Measurements from ENCODE around the gene SAFB. TPM values are rescaled to one million over a fixed set of nuclear protein-coding genes. Genes with fewer than 3 reads are reported as not detected.

SAFB gene
- polyA plus RNA-seq, 1 donor from 2014 or later, result 89.8 TPM

DNA sequence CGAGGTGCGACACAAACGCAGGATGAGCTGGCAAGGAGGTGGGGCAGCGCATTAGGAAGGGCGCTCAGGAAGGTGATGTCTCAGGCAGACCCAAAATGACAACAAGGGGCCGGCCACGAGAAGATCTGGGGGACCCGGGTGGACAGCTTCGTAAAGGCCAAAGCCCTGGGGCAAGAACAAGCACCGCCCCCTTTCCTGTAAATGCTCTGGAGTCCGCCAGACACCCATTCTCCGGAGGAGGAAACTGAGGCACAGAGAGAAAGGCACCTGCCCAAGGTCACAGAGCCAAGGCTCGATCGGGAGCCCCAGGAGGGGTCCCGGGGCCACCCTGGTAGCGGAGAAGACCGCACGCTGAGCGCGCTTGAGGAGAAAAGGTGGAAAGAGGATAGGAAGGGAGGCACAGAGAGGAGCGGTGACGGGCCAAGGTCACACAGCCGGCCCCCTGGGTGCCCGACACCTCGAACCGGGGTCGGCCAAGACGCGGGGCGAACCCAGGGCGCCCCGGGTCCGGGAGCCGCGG lies 878 bp upstream of the SAFB start:
- no peaks in the 10 kb centered on the region for H3K9me3 ChIP-seq (ENCODE audit: low read length)
- H2AFZ ChIP-seq (ENCODE audit: low read depth, low read length), result no peak overlapping the region
- peak overlapping the region; percentile 93 for H3K9ac ChIP-seq (ENCODE audit: low read length)
- peak overlapping the region; percentile 83 for H3K4me2 ChIP-seq (ENCODE audit: low read length)
- peaks cover 89% of the 10 kb centered on the region for H3K79me2 ChIP-seq (replicated peaks; ENCODE audit: insufficient read depth, low read length)
- no peaks in the 10 kb centered on the region for H3K36me3 ChIP-seq (ENCODE audit: insufficient read depth, low read length)
- H3K9me2 ChIP-seq (ENCODE audit: insufficient read depth, low read length), result no peaks in the 10 kb centered on the region
- H3K27ac ChIP-seq (ENCODE audit: low read length), result peak overlapping the region; percentile 88
- peaks cover 17% of the 10 kb centered on the region for H4K20me1 ChIP-seq (ENCODE audit: insufficient read depth)
- H3K27me3 ChIP-seq (ENCODE audit: insufficient read depth, low read depth, low read length), result no peaks in the 10 kb centered on the region
- peak overlapping the region; percentile 75 for H3K4me3 ChIP-seq (ENCODE audit: low read length)
- no peak for TF ChIP-seq POLR2AphosphoS5 (IDR thresholded peaks at IDR 0.05)
- no peak for TF ChIP-seq TAF1 (IDR thresholded peaks at IDR 0.05; ENCODE audit: low read depth)
- TF ChIP-seq, protein P1, sequence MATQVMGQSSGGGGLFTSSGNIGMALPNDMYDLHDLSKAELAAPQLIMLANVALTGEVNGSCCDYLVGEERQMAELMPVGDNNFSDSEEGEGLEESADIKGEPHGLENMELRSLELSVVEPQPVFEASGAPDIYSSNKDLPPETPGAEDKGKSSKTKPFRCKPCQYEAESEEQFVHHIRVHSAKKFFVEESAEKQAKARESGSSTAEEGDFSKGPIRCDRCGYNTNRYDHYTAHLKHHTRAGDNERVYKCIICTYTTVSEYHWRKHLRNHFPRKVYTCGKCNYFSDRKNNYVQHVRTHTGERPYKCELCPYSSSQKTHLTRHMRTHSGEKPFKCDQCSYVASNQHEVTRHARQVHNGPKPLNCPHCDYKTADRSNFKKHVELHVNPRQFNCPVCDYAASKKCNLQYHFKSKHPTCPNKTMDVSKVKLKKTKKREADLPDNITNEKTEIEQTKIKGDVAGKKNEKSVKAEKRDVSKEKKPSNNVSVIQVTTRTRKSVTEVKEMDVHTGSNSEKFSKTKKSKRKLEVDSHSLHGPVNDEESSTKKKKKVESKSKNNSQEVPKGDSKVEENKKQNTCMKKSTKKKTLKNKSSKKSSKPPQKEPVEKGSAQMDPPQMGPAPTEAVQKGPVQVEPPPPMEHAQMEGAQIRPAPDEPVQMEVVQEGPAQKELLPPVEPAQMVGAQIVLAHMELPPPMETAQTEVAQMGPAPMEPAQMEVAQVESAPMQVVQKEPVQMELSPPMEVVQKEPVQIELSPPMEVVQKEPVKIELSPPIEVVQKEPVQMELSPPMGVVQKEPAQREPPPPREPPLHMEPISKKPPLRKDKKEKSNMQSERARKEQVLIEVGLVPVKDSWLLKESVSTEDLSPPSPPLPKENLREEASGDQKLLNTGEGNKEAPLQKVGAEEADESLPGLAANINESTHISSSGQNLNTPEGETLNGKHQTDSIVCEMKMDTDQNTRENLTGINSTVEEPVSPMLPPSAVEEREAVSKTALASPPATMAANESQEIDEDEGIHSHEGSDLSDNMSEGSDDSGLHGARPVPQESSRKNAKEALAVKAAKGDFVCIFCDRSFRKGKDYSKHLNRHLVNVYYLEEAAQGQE (IDR thresholded peaks at IDR 0.05; ENCODE audit: borderline replicate concordance), result no peak
- no peak for TF ChIP-seq MXI1 (conservative IDR thresholded peaks at IDR 0.05; ENCODE audit: poor library complexity, severe bottlenecking)
- no peak for TF ChIP-seq EP300 (conservative IDR thresholded peaks at IDR 0.05; ENCODE audit: poor library complexity, severe bottlenecking)
- TF ChIP-seq RAD21 (conservative IDR thresholded peaks at IDR 0.05), result no peak
- peaks cover 4% of the 10 kb centered on the region for H3F3A ChIP-seq (ENCODE audit: insufficient read depth, low read length, poor library complexity, severe bottlenecking)

DNA sequence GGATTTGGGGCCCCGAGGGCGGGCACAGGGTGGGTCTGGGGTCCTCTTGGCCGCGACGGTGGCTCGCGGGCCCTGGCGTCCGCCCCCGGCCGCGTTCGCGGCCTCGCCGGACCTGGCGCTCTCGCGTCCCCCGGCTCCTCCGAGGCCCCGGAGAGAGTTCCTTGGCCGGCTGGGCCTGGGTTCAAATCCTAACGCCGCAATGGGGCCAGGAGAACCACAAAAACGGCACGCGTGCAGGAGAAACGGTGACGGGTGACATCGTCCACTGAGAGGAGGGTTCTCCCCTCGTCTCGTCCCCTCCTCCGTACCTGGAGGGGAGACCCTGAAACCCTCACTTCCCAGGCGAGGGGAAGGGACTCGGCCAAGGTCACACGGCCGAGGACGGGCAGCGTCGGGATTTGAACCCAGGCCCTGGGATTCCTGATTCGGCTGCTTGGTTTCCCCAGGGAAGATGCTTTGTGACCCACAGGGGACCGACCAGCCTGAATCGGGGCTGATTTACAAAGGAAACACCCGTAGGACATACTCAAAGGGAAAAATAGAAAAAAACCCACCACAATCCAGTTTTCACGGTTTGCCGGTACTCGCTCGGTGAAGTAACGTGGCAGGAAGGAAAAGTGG lies 624 bp downstream of the SAFB start:
- no peaks in the 10 kb centered on the region for H3K9me2 ChIP-seq (ENCODE audit: insufficient read depth, low read length)
- H3K79me2 ChIP-seq (replicated peaks; ENCODE audit: insufficient read depth, low read length), result peaks cover 88% of the 10 kb centered on the region
- H3F3A ChIP-seq (ENCODE audit: insufficient read depth, low read length, poor library complexity, severe bottlenecking), result peaks cover 4% of the 10 kb centered on the region
- H3K9me3 ChIP-seq (ENCODE audit: low read length), result no peaks in the 10 kb centered on the region
- H3K9ac ChIP-seq (ENCODE audit: low read length), result peak overlapping the region; percentile 99
- peak overlapping the region; percentile 75 for H3K4me3 ChIP-seq (ENCODE audit: low read length)
- H3K27me3 ChIP-seq (ENCODE audit: insufficient read depth, low read depth, low read length), result no peaks in the 10 kb centered on the region
- H2AFZ ChIP-seq (ENCODE audit: low read depth, low read length), result peak overlapping the region; percentile 70
- TF ChIP-seq MXI1 (conservative IDR thresholded peaks at IDR 0.05; ENCODE audit: poor library complexity, severe bottlenecking) (no peak), POLR2AphosphoS5 (IDR thresholded peaks at IDR 0.05) (peak; percentile 23), TAF1 (IDR thresholded peaks at IDR 0.05; ENCODE audit: low read depth) (no peak)
- peak overlapping the region; percentile 99 for H3K27ac ChIP-seq (ENCODE audit: low read length)
- peaks cover 17% of the 10 kb centered on the region for H4K20me1 ChIP-seq (ENCODE audit: insufficient read depth)
- no peaks in the 10 kb centered on the region for H3K36me3 ChIP-seq (ENCODE audit: insufficient read depth, low read length)
- H3K4me2 ChIP-seq (ENCODE audit: low read length), result peak overlapping the region; percentile 96

DNA sequence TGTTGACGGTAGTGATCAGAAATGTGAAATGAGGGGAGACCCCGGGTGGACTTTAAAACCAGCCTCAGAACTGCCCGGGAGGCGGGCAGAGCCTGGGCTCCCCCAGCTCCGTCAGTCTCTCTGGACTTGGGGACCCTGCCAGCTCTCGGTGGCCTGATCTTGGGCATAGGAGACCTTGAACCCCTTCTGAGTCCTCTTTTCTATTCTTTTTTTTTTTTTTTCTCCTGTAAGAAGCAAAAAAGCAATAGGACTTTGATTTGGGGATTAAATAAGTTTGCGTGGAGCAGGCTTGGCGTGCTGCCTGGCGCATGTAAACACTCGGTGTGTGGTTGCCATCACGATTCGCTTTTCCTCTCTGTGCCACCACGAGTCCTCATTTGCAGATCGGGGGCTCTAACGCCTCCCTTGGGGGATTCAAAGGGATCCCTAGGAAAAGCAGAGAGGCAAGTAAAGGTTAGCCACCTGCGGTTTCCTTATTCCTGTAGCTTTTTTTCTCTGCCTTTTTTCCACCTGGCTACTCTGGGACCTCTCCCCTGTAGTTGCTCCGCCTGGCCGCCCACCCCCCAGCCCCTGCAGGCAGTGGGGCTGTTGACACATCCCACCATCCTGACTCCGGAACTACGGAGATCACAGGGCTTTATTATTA lies 1.3 kb downstream of the SAFB start:
- Histone ChIP-seq H3K9ac (ENCODE audit: low read length) (peak overlapping the region; percentile 99), H3K9me2 (ENCODE audit: insufficient read depth, low read length) (no peaks in the 10 kb centered on the region), H3K4me2 (ENCODE audit: low read length) (peak overlapping the region; percentile 96), H3K27me3 (ENCODE audit: insufficient read depth, low read depth, low read length) (no peaks in the 10 kb centered on the region), H3F3A (ENCODE audit: insufficient read depth, low read length, poor library complexity, severe bottlenecking) (peaks cover 4% of the 10 kb centered on the region), H2AFZ (ENCODE audit: low read depth, low read length) (no peak overlapping the region), H3K36me3 (ENCODE audit: insufficient read depth, low read length) (no peaks in the 10 kb centered on the region), H3K9me3 (ENCODE audit: low read length) (no peaks in the 10 kb centered on the region), H4K20me1 (ENCODE audit: insufficient read depth) (peaks cover 17% of the 10 kb centered on the region), H3K27ac (ENCODE audit: low read length) (peak overlapping the region; percentile 99), H3K4me3 (ENCODE audit: low read length) (peak overlapping the region; percentile 75), H3K79me2 (replicated peaks; ENCODE audit: insufficient read depth, low read length) (peaks cover 88% of the 10 kb centered on the region)
- TF ChIP-seq TAF1 (IDR thresholded peaks at IDR 0.05; ENCODE audit: low read depth) (no peak), POLR2AphosphoS5 (IDR thresholded peaks at IDR 0.05) (no peak), EZH2 (IDR thresholded peaks at IDR 0.05; ENCODE audit: borderline replicate concordance, insufficient read depth, low read length, poor library complexity, severe bottlenecking) (no peak), RAD21 (conservative IDR thresholded peaks at IDR 0.05) (no peak)
- TF ChIP-seq, protein P2, sequence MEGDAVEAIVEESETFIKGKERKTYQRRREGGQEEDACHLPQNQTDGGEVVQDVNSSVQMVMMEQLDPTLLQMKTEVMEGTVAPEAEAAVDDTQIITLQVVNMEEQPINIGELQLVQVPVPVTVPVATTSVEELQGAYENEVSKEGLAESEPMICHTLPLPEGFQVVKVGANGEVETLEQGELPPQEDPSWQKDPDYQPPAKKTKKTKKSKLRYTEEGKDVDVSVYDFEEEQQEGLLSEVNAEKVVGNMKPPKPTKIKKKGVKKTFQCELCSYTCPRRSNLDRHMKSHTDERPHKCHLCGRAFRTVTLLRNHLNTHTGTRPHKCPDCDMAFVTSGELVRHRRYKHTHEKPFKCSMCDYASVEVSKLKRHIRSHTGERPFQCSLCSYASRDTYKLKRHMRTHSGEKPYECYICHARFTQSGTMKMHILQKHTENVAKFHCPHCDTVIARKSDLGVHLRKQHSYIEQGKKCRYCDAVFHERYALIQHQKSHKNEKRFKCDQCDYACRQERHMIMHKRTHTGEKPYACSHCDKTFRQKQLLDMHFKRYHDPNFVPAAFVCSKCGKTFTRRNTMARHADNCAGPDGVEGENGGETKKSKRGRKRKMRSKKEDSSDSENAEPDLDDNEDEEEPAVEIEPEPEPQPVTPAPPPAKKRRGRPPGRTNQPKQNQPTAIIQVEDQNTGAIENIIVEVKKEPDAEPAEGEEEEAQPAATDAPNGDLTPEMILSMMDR (IDR thresholded peaks at IDR 0.05; ENCODE audit: poor library complexity, severe bottlenecking), result no peak
- TF ChIP-seq, protein P1 (IDR thresholded peaks at IDR 0.05; ENCODE audit: borderline replicate concordance), result no peak
